ENCODE measurements around the gene MAP1B. TPM values are rescaled to one million over a fixed set of nuclear protein-coding genes. Genes with fewer than 3 reads are reported as not detected.

MAP1B gene
- polyA plus RNA-seq, 1 experiment: 55.3 TPM

DNA sequence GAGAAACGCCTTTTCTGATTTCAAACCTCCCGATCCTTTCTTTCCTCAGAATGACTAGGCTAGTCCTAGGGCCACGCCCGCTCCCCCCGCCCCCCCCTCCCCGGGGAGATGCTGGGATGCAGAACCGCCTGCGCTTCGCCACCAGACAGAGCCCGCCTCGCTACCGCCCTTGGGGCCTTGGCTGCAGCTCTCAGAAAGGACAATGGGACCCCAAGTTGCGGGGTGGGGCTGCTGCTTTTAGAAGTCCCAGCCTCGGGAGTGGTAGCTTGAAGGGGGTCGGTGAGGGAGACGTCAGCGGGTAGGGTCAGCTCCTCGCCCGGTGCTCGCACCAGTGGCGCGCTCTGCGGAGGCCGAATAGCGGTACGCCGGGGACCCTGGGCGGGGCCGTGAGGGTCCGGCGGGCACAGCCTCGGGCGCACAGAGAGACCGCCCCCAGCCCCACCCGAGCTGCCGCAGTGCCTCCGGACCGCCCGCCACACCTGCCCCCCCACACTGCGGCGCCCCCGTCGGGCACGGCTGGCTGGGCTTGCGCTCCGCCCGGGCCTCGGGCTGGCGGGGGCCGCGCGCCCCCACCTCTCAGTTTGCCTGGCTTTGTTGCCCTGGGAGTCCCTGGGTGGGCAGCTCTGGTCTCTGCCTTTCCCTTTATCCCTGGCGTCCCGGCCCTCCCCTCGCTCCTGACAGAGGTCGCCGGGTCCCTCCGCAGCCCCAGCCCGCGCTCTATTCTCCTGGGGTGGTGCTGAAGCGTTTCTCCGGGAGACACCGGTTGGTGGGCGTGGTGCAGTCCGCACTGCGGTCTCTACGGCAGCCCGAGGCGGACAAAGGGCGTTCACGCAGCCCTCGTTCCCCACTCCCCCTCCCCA, 1.2 kb downstream of the MAP1B start:
- no peaks in the 10 kb centered on the region for H3K27me3 ChIP-seq (ENCODE audit: control insufficient read depth, insufficient read depth, low read length)
- H3K9me3 ChIP-seq (ENCODE audit: control insufficient read depth, insufficient read depth, low read length): no peaks in the 10 kb centered on the region; the same call in 1 of the 2 replicates
- ChIA-PET CTCF (interaction anchor here (0.6 to 0.8 kb wide), 2 partner anchors 325 to 326 kb away, joined by 4 to 5 read pairs; no protein-coding TSS in a partner anchor), POLR2A (no interaction called here)
- H3K27ac ChIP-seq (ENCODE audit: low read depth, low read length): peak overlapping the region; percentile 63
- no peak for DNase-seq (ENCODE audit: low read depth, low spot score)
- TF ChIP-seq CTCF (IDR thresholded peaks at IDR 0.05; ENCODE audit: low read depth, low read length): no peak
- peak overlapping the region; percentile 91 for H3K4me3 ChIP-seq (ENCODE audit: low read depth, low read length)

- POLR2A ChIA-PET: no interaction called here
- H3K27ac ChIP-seq (ENCODE audit: low read depth, low read length): no peak overlapping the region
- no peaks in the 10 kb centered on the region; the same call in 1 of the 2 replicates for H3K9me3 ChIP-seq (ENCODE audit: control insufficient read depth, insufficient read depth, low read length)
- peak overlapping the region; percentile 91 for H3K4me3 ChIP-seq (ENCODE audit: low read depth, low read length)
- no peaks in the 10 kb centered on the region for H3K27me3 ChIP-seq (ENCODE audit: control insufficient read depth, insufficient read depth, low read length)
- no peak for DNase-seq (ENCODE audit: low read depth, low spot score)
- CTCF ChIA-PET: interaction anchor here (0.6 kb wide), 1 partner anchor 326 kb away, joined by 5 read pairs; no protein-coding TSS in a partner anchor
- no peak for TF ChIP-seq CTCF (IDR thresholded peaks at IDR 0.05; ENCODE audit: low read depth, low read length)
Observed at GRCh38 chr5:72109062-72109411, 1.8 kb downstream of the MAP1B start.

DNA sequence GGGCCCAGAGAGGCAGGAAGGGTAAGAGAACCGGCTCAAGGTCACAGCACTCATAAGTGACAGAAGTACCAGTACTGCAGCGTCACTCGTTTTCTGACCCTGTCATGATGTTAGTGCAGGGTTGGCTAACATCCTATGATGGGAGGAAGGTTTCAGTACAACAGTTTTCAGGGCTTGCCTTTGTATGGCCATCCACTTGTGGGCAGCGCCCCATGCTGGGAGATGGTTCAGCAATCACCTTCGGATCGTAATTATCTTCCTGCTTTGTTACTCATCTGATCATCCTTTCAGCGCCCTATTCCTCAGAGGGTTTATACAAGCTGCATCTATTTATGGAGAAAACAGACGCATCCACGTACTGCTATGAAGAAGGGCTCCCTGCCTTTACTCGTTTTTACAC, 2.4 kb downstream of the MAP1B start:
- Histone ChIP-seq H3K4me3 (ENCODE audit: low read depth, low read length) (peak overlapping the region; percentile 91), H3K9me3 (ENCODE audit: control insufficient read depth, insufficient read depth, low read length) (no peaks in the 10 kb centered on the region; the same call in 1 of the 2 replicates), H3K27ac (ENCODE audit: low read depth, low read length) (no peak overlapping the region), H3K27me3 (ENCODE audit: control insufficient read depth, insufficient read depth, low read length) (no peaks in the 10 kb centered on the region)
- DNase-seq (ENCODE audit: low read depth, low spot score): no peak
- TF ChIP-seq CTCF (IDR thresholded peaks at IDR 0.05; ENCODE audit: low read depth, low read length): no peak
- POLR2A ChIA-PET: no interaction called here
- CTCF ChIA-PET: interaction anchor here (0.6 kb wide), 1 partner anchor 129 kb away, joined by 3 read pairs; no protein-coding TSS in a partner anchor

GRCh38 chr5:72110394-72111013, 3.2 kb downstream of the MAP1B start:
- H3K9me3 ChIP-seq (ENCODE audit: control insufficient read depth, insufficient read depth, low read length): no peaks in the 10 kb centered on the region; the same call in 1 of the 2 replicates
- no peak for DNase-seq (ENCODE audit: low read depth, low spot score)
- ChIA-PET POLR2A (interaction anchor here (0.7 kb wide), 1 partner anchor 193 kb away, joined by 3 read pairs; no protein-coding TSS in a partner anchor), CTCF (interaction anchor here (0.6 to 0.7 kb wide), 2 partner anchors 20 to 636 kb away, joined by 4 to 5 read pairs; no protein-coding TSS in a partner anchor)
- H3K4me3 ChIP-seq (ENCODE audit: low read depth, low read length): peak overlapping the region; percentile 28
- no peak overlapping the region for H3K27ac ChIP-seq (ENCODE audit: low read depth, low read length)
- TF ChIP-seq CTCF (IDR thresholded peaks at IDR 0.05; ENCODE audit: low read depth, low read length): no peak
- no peaks in the 10 kb centered on the region for H3K27me3 ChIP-seq (ENCODE audit: control insufficient read depth, insufficient read depth, low read length)

Measured in AG04450 (cell line).